NCI-H524 treated with DMSO at 0.1 percent for 48 hours (cell line): ENCODE results near the gene KLK14.

Source experiments
- DNase-seq: peaks from one replicate; lab custom pipeline; 2025; lab: John Stamatoyannopoulos, UW

The KLK14 gene

GRCh38 chr19:51108066-51108804 lies 25.5 kb upstream of the KLK14 start, which contains the start of gene CTU1:
TSS of gene CTU1 (minus strand) at chr19:51108409. CDS start at chr19:51104569, 3,840 bp downstream.
- DNase-seq: peak; percentile 97

- DNase-seq: no peak
Observed at GRCh38 chr19:51107406-51108065, 24.8 kb upstream of the KLK14 start.

GRCh38 chr19:51103926-51104341 lies 21.2 kb upstream of the KLK14 start:
- DNase-seq: no peak

- no peak for DNase-seq
Observed at GRCh38 chr19:51102991-51103390, 20.3 kb upstream of the KLK14 start.

GRCh38 chr19:51101171-51101865 lies 18.6 kb upstream of the KLK14 start:
- no peak for DNase-seq

GRCh38 chr19:51100601-51101000 lies 17.9 kb upstream of the KLK14 start:
- DNase-seq: no peak

- no peak for DNase-seq
Observed at GRCh38 chr19:51099047-51099382, 16.3 kb upstream of the KLK14 start.

- DNase-seq: no peak
Observed at GRCh38 chr19:51098365-51099046, 15.8 kb upstream of the KLK14 start.

GRCh38 chr19:51097796-51098195 lies 15.1 kb upstream of the KLK14 start:
- no peak for DNase-seq

- DNase-seq: no peak
Observed at GRCh38 chr19:51097166-51097738, 14.6 kb upstream of the KLK14 start.

- no peak for DNase-seq
Observed at GRCh38 chr19:51096473-51097165, 13.9 kb upstream of the KLK14 start.

GRCh38 chr19:51094696-51095279 lies 12.1 kb upstream of the KLK14 start:
- no peak for DNase-seq

GRCh38 chr19:51093510-51094345 lies 11.0 kb upstream of the KLK14 start:
- no peak for DNase-seq

GRCh38 chr19:51093101-51093500 lies 10.4 kb upstream of the KLK14 start:
- no peak for DNase-seq

GRCh38 chr19:51091895-51092873 lies 9.5 kb upstream of the KLK14 start:
- no peak for DNase-seq

GRCh38 chr19:51091126-51091525 lies 8.4 kb upstream of the KLK14 start:
- no peak for DNase-seq

GRCh38 chr19:51090471-51090870 lies 7.8 kb upstream of the KLK14 start:
- no peak for DNase-seq

- DNase-seq: no peak
Observed at GRCh38 chr19:51089786-51090185, 7.1 kb upstream of the KLK14 start.
